B cell (primary cell): ENCODE results near the gene BRME1. TPM values are rescaled to one million over a fixed set of nuclear protein-coding genes. Genes with fewer than 3 reads are reported as not detected.

ENCODE experiments used
- ATAC-seq: fragments of 200-7000 bp; cut with Tn5 transposase; one replicate; pipeline ENCODE4 v1.10.0; 2021; ENCODE audit warnings: low read depth, mild to moderate bottlenecking, moderate number of reproducible peaks, moderate library complexity
- CTCF ChIA-PET: fragments of 350-600 bp; sonication (Branson Sonifier 250); formaldehyde crosslinking; loops from one replicate; lab custom pipeline; 2021; ENCODE audit warnings: antibody characterized with exemption, inconsistent platforms; lab: Charles Lee
- POLR2A ChIA-PET: fragments of 350-600 bp; sonication (Branson Sonifier 250); formaldehyde crosslinking; loops from one replicate; lab custom pipeline; 2021; ENCODE audit warnings: antibody characterized with exemption; lab: Charles Lee
- DNase-seq: peaks from one replicate; pipeline ENCODE4 v3.0.0; 2013
- H2AFZ ChIP-seq: 2 replicates; pipeline ENCODE4 v1.6.1; 2012; ENCODE audit warnings: mild to moderate bottlenecking, low read depth, low read length; ENCODE audit not compliant: insufficient read depth, poor library complexity, severe bottlenecking
- H3K27ac ChIP-seq, 2 donors: 1 replicate in 1 of 2; 2 replicates in 1 of 2; pipeline ENCODE4 v1.5.1; 2012 to 2013; ENCODE audit warnings: low read length in 2 of 2, mild to moderate bottlenecking in 2 of 2, moderate library complexity in 1 of 2
- H3K27me3 ChIP-seq, 4 experiments: fragments of 200-600 bp in 1 of 4; sonication (generic) in 1 of 4; replicated peaks in 1 of 4; 1 replicate in 2 of 4; 2 replicates in 2 of 4; pipeline versions ENCODE4 v1.6.1 to v1.7.0; 2013 to 2016; ENCODE audit warnings: low read length in 3 of 4, mild to moderate bottlenecking in 2 of 4, mixed read lengths in 1 of 4, moderate library complexity in 1 of 4; ENCODE audit not compliant: insufficient read depth in 4 of 4, control insufficient read depth in 3 of 4; ENCODE audit errors: control extremely low read depth in 1 of 4
- H3K36me3 ChIP-seq, 2 experiments: replicated peaks in 1 of 2; 1 replicate in 1 of 2; 2 replicates in 1 of 2; pipeline versions ENCODE4 v1.6.1 to v1.7.1; 2013; ENCODE audit warnings: low read length in 1 of 2; ENCODE audit not compliant: insufficient read depth in 2 of 2, control insufficient read depth in 1 of 2; ENCODE audit errors: control extremely low read depth in 1 of 2, extremely low read depth in 1 of 2
- H3K4me1 ChIP-seq, 2 donors: fragments of 200-600 bp in 1 of 2; sonication (generic) in 1 of 2; 1 replicate in 1 of 2; 2 replicates in 1 of 2; pipeline versions ENCODE4 v1.5.1 to v1.6.1; 2013 to 2017; ENCODE audit warnings: low read length in 2 of 2; ENCODE audit not compliant: control insufficient read depth in 2 of 2, insufficient read depth in 2 of 2
- H3K4me2 ChIP-seq: replicated peaks from 2 replicates; pipeline ENCODE3; 2012; ENCODE audit warnings: mild to moderate bottlenecking, low read depth, low read length; ENCODE audit not compliant: poor library complexity, severe bottlenecking
- H3K4me3 ChIP-seq, 5 experiments: fragments of 200-600 bp in 1 of 5; sonication (generic) in 1 of 5; 1 replicate in 3 of 5; 2 replicates in 2 of 5; pipeline versions ENCODE4 v1.5.1 to v1.7.0; 2011 to 2016; ENCODE audit warnings: low read length in 4 of 5, mild to moderate bottlenecking in 4 of 5, low read depth in 2 of 5, control low read depth in 1 of 5, moderate library complexity in 1 of 5; ENCODE audit not compliant: insufficient read depth in 1 of 5; ENCODE audit errors: control extremely low read depth in 1 of 5, extremely low read depth in 1 of 5
- H3K79me2 ChIP-seq: fragments of 200-600 bp; sonication (generic); one replicate; pipeline ENCODE4 v1.6.0; 2016; ENCODE audit warnings: low read length; ENCODE audit not compliant: control insufficient read depth, insufficient read depth
- H3K9ac ChIP-seq: fragments of 200-600 bp; sonication (generic); 2 replicates; pipeline ENCODE4 v1.6.1; 2017; ENCODE audit warnings: mild to moderate bottlenecking, low read length, moderate library complexity
- H3K9me3 ChIP-seq, 3 donors: one replicate each; pipeline versions ENCODE4 v1.6.1 to v1.7.1; 2013; ENCODE audit warnings: low read length in 2 of 3; ENCODE audit not compliant: control insufficient read depth in 2 of 3, insufficient read depth in 1 of 3; ENCODE audit errors: control extremely low read depth in 1 of 3
- H4K20me1 ChIP-seq: 2 replicates; pipeline ENCODE4 v1.6.0; 2012; ENCODE audit warnings: mild to moderate bottlenecking, low read length; ENCODE audit not compliant: insufficient read depth, control insufficient read depth, poor library complexity, severe bottlenecking
- H3K27ac Mint-ChIP-seq: one replicate; pipeline ENCODE4 v1.8.0; 2021; ENCODE audit warnings: mixed read lengths
- H3K27me3 Mint-ChIP-seq: one replicate; pipeline ENCODE4 v1.8.0; 2021; ENCODE audit warnings: mixed read lengths
- H3K4me1 Mint-ChIP-seq: one replicate; pipeline ENCODE4 v1.8.0; 2021; ENCODE audit warnings: mixed read lengths
- H3K4me3 Mint-ChIP-seq: one replicate; pipeline ENCODE4 v1.8.0; 2021; ENCODE audit warnings: mixed read lengths
- H3K9me3 Mint-ChIP-seq: one replicate; pipeline ENCODE4 v1.8.0; 2022; ENCODE audit warnings: mixed read lengths; ENCODE audit not compliant: insufficient read depth
- EZH2 ChIP-seq: IDR thresholded peaks from 2 replicates; pipeline ENCODE4 v1.6.1; 2012; ENCODE audit warnings: borderline replicate concordance, low read depth, mild to moderate bottlenecking, moderate library complexity, low read length; ENCODE audit not compliant: insufficient read depth, poor library complexity, severe bottlenecking
- WGBS: methylation state at CpG from one replicate; pipeline ENCODE4 v1.1.5; 2013; ENCODE audit warnings: missing lambda C conversion rate; ENCODE audit not compliant: insufficient coverage; 5-methylcytosine and 5-hydroxymethylcytosine counted together
- intact Hi-C: fragments of 100-400 bp; cut with micrococcal nuclease; formaldehyde crosslinking; loops from one replicate; pipeline ENCODE4 v1.10.0; 2022
- polyA plus RNA-seq: library from polyadenylated mRNA; depleted of rRNA; stranded (reverse); fragments of >200 nt; gene quantifications from 2 replicates; pipeline ENCODE4 v1.2.3, GENCODE V29; 2012
- total RNA-seq, 2 donors: library from RNA; stranded (reverse); fragments of 120-200 nt in 1 of 2; gene quantifications; 1 replicate in 1 of 2; 2 replicates in 1 of 2; pipeline versions ENCODE4 v1.2.3 to v1.2.4, GENCODE V29; 2013 to 2022
- TF ChIP-seq, protein P1 (sequence below): fragments of 200-600 bp; IDR thresholded peaks from one replicate; pipeline ENCODE4 v1.8.0; 2022; ENCODE audit warnings: antibody characterized with exemption, mild to moderate bottlenecking

Gene BRME1
- total and polyA plus RNA-seq, 2 donors (not counting 1 experiment from before 2014, with no cell fraction given) = 1.8 to 2.4 TPM

DNA sequence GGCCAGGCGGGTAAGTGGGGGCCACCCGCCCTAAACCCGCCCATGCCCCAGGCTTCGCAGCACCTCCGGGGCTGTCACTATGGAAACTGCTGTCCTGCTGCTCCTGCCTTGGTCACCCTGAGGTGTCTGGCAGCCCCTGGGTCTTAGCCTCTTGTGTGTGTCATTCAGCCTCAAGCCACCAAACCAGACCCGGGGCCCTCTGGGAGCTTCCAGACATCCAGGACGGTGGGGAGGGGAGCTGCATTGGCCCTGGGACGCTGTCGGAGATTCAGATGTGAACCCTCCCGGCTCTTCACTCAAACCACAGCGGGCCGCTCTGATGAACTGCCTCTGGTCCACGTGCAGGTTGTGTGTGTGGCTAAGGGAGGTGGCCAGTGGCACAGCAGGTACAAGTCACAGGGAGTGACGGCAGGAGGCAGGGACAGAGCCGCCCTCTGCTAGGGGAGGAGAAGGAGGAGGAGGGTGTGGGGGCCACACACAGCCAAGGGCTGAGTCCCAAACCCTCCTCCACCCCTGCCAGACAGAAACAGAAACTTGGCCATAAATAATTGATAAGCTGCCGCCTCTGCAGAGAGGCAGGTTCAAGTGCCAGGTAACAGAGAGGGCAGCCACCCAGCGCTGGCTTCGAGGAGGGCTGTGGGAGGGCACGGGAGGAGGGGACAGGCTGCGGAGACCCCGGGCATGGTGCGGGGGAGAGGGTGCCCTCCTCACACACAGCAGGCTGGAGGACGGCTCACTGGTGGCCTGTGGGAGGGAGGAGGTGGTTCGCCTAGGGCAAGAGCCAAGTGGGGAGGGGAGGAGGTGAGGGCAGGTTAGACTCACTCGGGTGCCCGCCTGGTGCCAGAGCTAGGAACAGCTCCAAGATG lies 21.0 kb downstream of the BRME1 start:
- Histone ChIP-seq H3K4me1 (peaks cover 26 to 29% of the 10 kb centered on the region in 2 donors), H3K27ac (no peak overlapping the region), H4K20me1 (no peaks in the 10 kb centered on the region), H3K79me2 (no peaks in the 10 kb centered on the region), H3K9ac (no peak overlapping the region), H3K4me3 (no peak overlapping the region), H3K4me2 (no peak overlapping the region), H2AFZ (no peak overlapping the region), H3K36me3 (no peaks in the 10 kb centered on the region), H3K27me3 (peaks cover 0 to 9% (median 0%) of the 10 kb centered on the region in 4 experiments), H3K9me3 (no peaks in the 10 kb centered on the region)
- ATAC-seq = no peak
- no peaks in the 10 kb centered on the region for H3K27me3 Mint-ChIP-seq
- H3K27ac Mint-ChIP-seq = peak overlapping the region; percentile 37
- H3K4me1 Mint-ChIP-seq = peaks cover 23% of the 10 kb centered on the region
- intact Hi-C loops = no loop called here
- 90% methylated on average over 16 of the region's 26 CpGs for WGBS
- ChIA-PET CTCF (interaction anchor here (0.6 to 9.3 kb wide), 6 partner anchors 157 to 333 kb away, joined by 3 to 92 read pairs (median 3); partner anchors contain the start of gene MISP3), POLR2A (no interaction called here)
- H3K9me3 Mint-ChIP-seq = no peaks in the 10 kb centered on the region
- no peak for DNase-seq
- no peak overlapping the region for H3K4me3 Mint-ChIP-seq
- TF ChIP-seq, protein P1, sequence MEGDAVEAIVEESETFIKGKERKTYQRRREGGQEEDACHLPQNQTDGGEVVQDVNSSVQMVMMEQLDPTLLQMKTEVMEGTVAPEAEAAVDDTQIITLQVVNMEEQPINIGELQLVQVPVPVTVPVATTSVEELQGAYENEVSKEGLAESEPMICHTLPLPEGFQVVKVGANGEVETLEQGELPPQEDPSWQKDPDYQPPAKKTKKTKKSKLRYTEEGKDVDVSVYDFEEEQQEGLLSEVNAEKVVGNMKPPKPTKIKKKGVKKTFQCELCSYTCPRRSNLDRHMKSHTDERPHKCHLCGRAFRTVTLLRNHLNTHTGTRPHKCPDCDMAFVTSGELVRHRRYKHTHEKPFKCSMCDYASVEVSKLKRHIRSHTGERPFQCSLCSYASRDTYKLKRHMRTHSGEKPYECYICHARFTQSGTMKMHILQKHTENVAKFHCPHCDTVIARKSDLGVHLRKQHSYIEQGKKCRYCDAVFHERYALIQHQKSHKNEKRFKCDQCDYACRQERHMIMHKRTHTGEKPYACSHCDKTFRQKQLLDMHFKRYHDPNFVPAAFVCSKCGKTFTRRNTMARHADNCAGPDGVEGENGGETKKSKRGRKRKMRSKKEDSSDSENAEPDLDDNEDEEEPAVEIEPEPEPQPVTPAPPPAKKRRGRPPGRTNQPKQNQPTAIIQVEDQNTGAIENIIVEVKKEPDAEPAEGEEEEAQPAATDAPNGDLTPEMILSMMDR = no peak

DNA sequence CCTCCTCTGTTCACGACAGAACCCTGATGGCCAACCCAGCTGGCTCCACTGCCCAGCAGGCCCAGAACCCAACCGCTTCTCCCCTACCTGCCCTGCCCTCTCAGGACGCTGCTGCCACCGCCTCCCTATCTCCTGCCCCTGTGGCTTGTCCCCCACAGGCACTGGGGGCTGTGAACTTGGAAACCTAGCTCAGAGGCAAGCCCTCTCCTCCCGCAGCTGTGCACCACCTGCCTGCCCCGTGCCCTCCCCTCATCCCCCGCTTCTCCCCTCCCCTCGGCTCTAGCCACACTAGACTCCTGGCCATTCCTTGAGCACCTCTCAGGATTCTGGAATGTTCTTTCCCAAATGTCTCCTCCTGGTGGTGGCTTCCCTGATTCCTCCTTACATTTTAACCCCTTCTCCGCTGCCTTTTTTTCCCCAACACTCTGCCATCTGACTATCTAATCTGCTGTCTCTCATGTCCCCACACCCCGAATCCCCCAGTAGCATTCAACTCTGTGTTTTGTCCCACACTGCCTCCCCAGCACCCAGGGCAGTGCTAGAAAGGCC lies 22.3 kb downstream of the BRME1 start:
- H3K9me3 ChIP-seq = no peaks in the 10 kb centered on the region
- no peak overlapping the region for H3K4me3 Mint-ChIP-seq
- H3K27ac ChIP-seq = no peak overlapping the region
- peaks cover 0 to 9% (median 0%) of the 10 kb centered on the region in 4 experiments for H3K27me3 ChIP-seq
- intact Hi-C loops = no loop called here
- H3K4me1 ChIP-seq = peaks cover 26 to 34% of the 10 kb centered on the region in 2 donors
- DNase-seq = no peak
- H3K36me3 ChIP-seq = no peaks in the 10 kb centered on the region
- H3K27me3 Mint-ChIP-seq = no peaks in the 10 kb centered on the region
- H3K4me1 Mint-ChIP-seq = peaks cover 25% of the 10 kb centered on the region
- no peak overlapping the region for H3K27ac Mint-ChIP-seq
- 45% methylated on average over 9 of the region's 10 CpGs for WGBS
- TF ChIP-seq EZH2 = no peak
- TF ChIP-seq, protein P1 = no peak
- H3K9me3 Mint-ChIP-seq = no peaks in the 10 kb centered on the region
- H3K79me2 ChIP-seq = no peaks in the 10 kb centered on the region
- H3K4me2 ChIP-seq = no peak overlapping the region
- no peak overlapping the region for H3K9ac ChIP-seq
- ATAC-seq = no peak
- H2AFZ ChIP-seq = no peak overlapping the region
- POLR2A ChIA-PET = no interaction called here
- H3K4me3 ChIP-seq = no peak overlapping the region
- CTCF ChIA-PET = interaction anchor here (1.0 to 9.3 kb wide), 3 partner anchors 8 to 188 kb away, joined by 3 to 92 read pairs (median 29); partner anchors contain the start of gene MISP3
- H4K20me1 ChIP-seq = no peaks in the 10 kb centered on the region
